HG03469 (cell line): Measurements from ENCODE around the gene ERBB2.
"Not testable (repeated sequence)": the region's sequence is repeated elsewhere in the genome, so short reads cannot be mapped to it uniquely, and the experiment has no call there.

ENCODE experiments used
- ATAC-seq: cut with Tn5 transposase; IDR thresholded peaks from one replicate; pipeline ENCODE4 v1.9.1; 2021; ENCODE audit warnings: mild to moderate bottlenecking, moderate library complexity, moderate number of reproducible peaks; ENCODE audit not compliant: unreplicated experiment

The ERBB2 gene

GRCh38 chr17:39677542-39678339 lies 22.1 kb upstream of the ERBB2 start:
- no peak for ATAC-seq

- no peak for ATAC-seq
Measured at GRCh38 chr17:39678340-39679116, 21.3 kb upstream of the ERBB2 start.

- ATAC-seq = no peak
Measured at GRCh38 chr17:39679521-39680192, 20.2 kb upstream of the ERBB2 start.

GRCh38 chr17:39683295-39683939 lies 16.4 kb upstream of the ERBB2 start:
- no peak for ATAC-seq

- no peak for ATAC-seq
Measured at GRCh38 chr17:39684369-39685192, 15.3 kb upstream of the ERBB2 start.

GRCh38 chr17:39687101-39687545 lies 12.7 kb upstream of the ERBB2 start:
- ATAC-seq = no peak

GRCh38 chr17:39687546-39688474 lies 12.1 kb upstream of the ERBB2 start, which contains the start of gene PGAP3:
PGAP3 (minus strand) TSS chr17:39688057; CDS start chr17:39688014, 43 bp downstream.
- peak; percentile 61 for ATAC-seq

GRCh38 chr17:39688475-39688835 lies 11.4 kb upstream of the ERBB2 start:
- ATAC-seq = no peak

- no peak for ATAC-seq
Measured at GRCh38 chr17:39688945-39689344, 10.9 kb upstream of the ERBB2 start.

GRCh38 chr17:39694593-39694992 lies 5.3 kb upstream of the ERBB2 start:
- ATAC-seq = no peak

GRCh38 chr17:39695089-39695474 lies 4.8 kb upstream of the ERBB2 start:
- no peak for ATAC-seq

GRCh38 chr17:39696731-39697130 lies 3.1 kb upstream of the ERBB2 start:
- ATAC-seq = no peak

- no peak for ATAC-seq
Measured at GRCh38 chr17:39697961-39698360, 1.9 kb upstream of the ERBB2 start.

GRCh38 chr17:39699157-39699817 lies 577 bp upstream of the ERBB2 start:
- ATAC-seq = not testable (repeated sequence)

GRCh38 chr17:39700148-39700987 lies 504 bp downstream of the ERBB2 start:
- no peak for ATAC-seq

GRCh38 chr17:39701012-39701783 lies 1.3 kb downstream of the ERBB2 start:
- no peak for ATAC-seq
